Measurements from ENCODE around the gene LRRC27.
A peak's percentile ranks its signal among the peaks of the same experiment; 100 is the strongest.
"Not testable (repeated sequence)": the region's sequence is repeated elsewhere in the genome, so short reads cannot be mapped to it uniquely, and the experiment has no call there.

The LRRC27 gene

GRCh38 chr10:132386419-132386831 lies 54.4 kb downstream of the LRRC27 start:
- no peak overlapping the region for H3K4me2 ChIP-seq (ENCODE audit: low read length)
- H3K4me3 ChIP-seq (ENCODE audit: low read depth, low read length, poor library complexity, severe bottlenecking) = no peak overlapping the region
- no peaks in the 10 kb centered on the region for H3K9me2 ChIP-seq (ENCODE audit: low read depth, low read length)
- no peaks in the 10 kb centered on the region for H3K9me3 ChIP-seq (ENCODE audit: low read length)
- H3F3A ChIP-seq (ENCODE audit: insufficient read depth, low read length) = no peaks in the 10 kb centered on the region
- no peak overlapping the region for H3K27ac ChIP-seq (ENCODE audit: low read depth, low read length, poor library complexity, severe bottlenecking)
- no peaks in the 10 kb centered on the region for H3K36me3 ChIP-seq (ENCODE audit: insufficient read depth, low read length)
- H3K27me3 ChIP-seq (ENCODE audit: insufficient read depth, low read length) = 0 out of 2 replicates have a peak, but pooled peaks cover 4% of the 10 kb centered on the region
- no peaks in the 10 kb centered on the region for H3K4me1 ChIP-seq (ENCODE audit: insufficient read depth, low read length, severe bottlenecking)
- no peaks in the 10 kb centered on the region for H3K79me2 ChIP-seq (ENCODE audit: insufficient read depth, low read length)
- H3K9ac ChIP-seq (ENCODE audit: low read length) = no peak overlapping the region
- no peak for TF ChIP-seq CTCF (IDR thresholded peaks at IDR 0.05; ENCODE audit: low read length)
- TF ChIP-seq EZH2 (IDR thresholded peaks at IDR 0.05; ENCODE audit: borderline replicate concordance, low read length) = no peak
- H4K20me1 ChIP-seq (ENCODE audit: insufficient read depth, low read length) = no peaks in the 10 kb centered on the region
- H2AFZ ChIP-seq (ENCODE audit: low read length) = no peak overlapping the region

GRCh38 chr10:132386896-132387295 lies 54.9 kb downstream of the LRRC27 start:
- H3K4me1 ChIP-seq (ENCODE audit: insufficient read depth, low read length, severe bottlenecking); H3K27ac ChIP-seq (ENCODE audit: low read depth, low read length, poor library complexity, severe bottlenecking); H3K4me3 ChIP-seq (ENCODE audit: low read depth, low read length, poor library complexity, severe bottlenecking); H3F3A ChIP-seq (ENCODE audit: insufficient read depth, low read length); H2AFZ ChIP-seq (ENCODE audit: low read length); H3K36me3 ChIP-seq (ENCODE audit: insufficient read depth, low read length); H3K4me2 ChIP-seq (ENCODE audit: low read length); H3K79me2 ChIP-seq (ENCODE audit: insufficient read depth, low read length); H3K27me3 ChIP-seq (ENCODE audit: insufficient read depth, low read length); H4K20me1 ChIP-seq (ENCODE audit: insufficient read depth, low read length); H3K9me3 ChIP-seq (ENCODE audit: low read length); H3K9ac ChIP-seq (ENCODE audit: low read length); H3K9me2 ChIP-seq (ENCODE audit: low read depth, low read length): not testable (repeated sequence)

- Histone ChIP-seq H3K9me3 (ENCODE audit: low read length) (no peaks in the 10 kb centered on the region), H3K36me3 (ENCODE audit: insufficient read depth, low read length) (no peaks in the 10 kb centered on the region), H3K9ac (ENCODE audit: low read length) (no peak overlapping the region), H4K20me1 (ENCODE audit: insufficient read depth, low read length) (no peaks in the 10 kb centered on the region), H3K4me3 (ENCODE audit: low read depth, low read length, poor library complexity, severe bottlenecking) (no peak overlapping the region), H3K79me2 (ENCODE audit: insufficient read depth, low read length) (no peaks in the 10 kb centered on the region), H3K27me3 (ENCODE audit: insufficient read depth, low read length) (0 out of 2 replicates have a peak, but pooled peaks cover 4% of the 10 kb centered on the region), H3K9me2 (ENCODE audit: low read depth, low read length) (no peaks in the 10 kb centered on the region), H3K4me1 (ENCODE audit: insufficient read depth, low read length, severe bottlenecking) (no peaks in the 10 kb centered on the region), H3F3A (ENCODE audit: insufficient read depth, low read length) (no peaks in the 10 kb centered on the region), H2AFZ (ENCODE audit: low read length) (no peak overlapping the region), H3K27ac (ENCODE audit: low read depth, low read length, poor library complexity, severe bottlenecking) (no peak overlapping the region), H3K4me2 (ENCODE audit: low read length) (no peak overlapping the region)
- TF ChIP-seq CTCF (IDR thresholded peaks at IDR 0.05; ENCODE audit: low read length) (peak; percentile 19; the same call in 1 of the 2 replicates), EZH2 (IDR thresholded peaks at IDR 0.05; ENCODE audit: borderline replicate concordance, low read length) (no peak)
Measured at GRCh38 chr10:132387764-132388210, 55.8 kb downstream of the LRRC27 start.

- TF ChIP-seq EZH2 (IDR thresholded peaks at IDR 0.05; ENCODE audit: borderline replicate concordance, low read length) (no peak), CTCF (IDR thresholded peaks at IDR 0.05; ENCODE audit: low read length) (no peak)
- H3K27ac ChIP-seq (ENCODE audit: low read depth, low read length, poor library complexity, severe bottlenecking) = no peak overlapping the region
- H3K4me3 ChIP-seq (ENCODE audit: low read depth, low read length, poor library complexity, severe bottlenecking) = no peak overlapping the region
Measured at GRCh38 chr10:132388891-132389432, 57.0 kb downstream of the LRRC27 start.

More at GRCh38 chr10:132388891-132389432, 57.0 kb downstream of the LRRC27 start:
- H3K9me3 ChIP-seq (ENCODE audit: low read length) = no peaks in the 10 kb centered on the region
- H3K9ac ChIP-seq (ENCODE audit: low read length) = no peak overlapping the region
- H3K4me2 ChIP-seq (ENCODE audit: low read length) = no peak overlapping the region
- H3K36me3 ChIP-seq (ENCODE audit: insufficient read depth, low read length) = no peaks in the 10 kb centered on the region
- no peaks in the 10 kb centered on the region for H3F3A ChIP-seq (ENCODE audit: insufficient read depth, low read length)
- H2AFZ ChIP-seq (ENCODE audit: low read length) = no peak overlapping the region
- no peaks in the 10 kb centered on the region for H3K4me1 ChIP-seq (ENCODE audit: insufficient read depth, low read length, severe bottlenecking)
- no peaks in the 10 kb centered on the region for H3K9me2 ChIP-seq (ENCODE audit: low read depth, low read length)
- H3K79me2 ChIP-seq (ENCODE audit: insufficient read depth, low read length) = no peaks in the 10 kb centered on the region
- 0 out of 2 replicates have a peak, but pooled peaks cover 9% of the 10 kb centered on the region for H3K27me3 ChIP-seq (ENCODE audit: insufficient read depth, low read length)
- no peaks in the 10 kb centered on the region for H4K20me1 ChIP-seq (ENCODE audit: insufficient read depth, low read length)

Measured in OCI-LY1 (cell line).